Measurements from ENCODE around the gene RPS21. TPM values are rescaled to one million over a fixed set of nuclear protein-coding genes. Genes with fewer than 3 reads are reported as not detected.

RPS21 gene
- total RNA-seq, 6 donors from 2014 or later = 94.6 to 1,381 (median 998) TPM

DNA sequence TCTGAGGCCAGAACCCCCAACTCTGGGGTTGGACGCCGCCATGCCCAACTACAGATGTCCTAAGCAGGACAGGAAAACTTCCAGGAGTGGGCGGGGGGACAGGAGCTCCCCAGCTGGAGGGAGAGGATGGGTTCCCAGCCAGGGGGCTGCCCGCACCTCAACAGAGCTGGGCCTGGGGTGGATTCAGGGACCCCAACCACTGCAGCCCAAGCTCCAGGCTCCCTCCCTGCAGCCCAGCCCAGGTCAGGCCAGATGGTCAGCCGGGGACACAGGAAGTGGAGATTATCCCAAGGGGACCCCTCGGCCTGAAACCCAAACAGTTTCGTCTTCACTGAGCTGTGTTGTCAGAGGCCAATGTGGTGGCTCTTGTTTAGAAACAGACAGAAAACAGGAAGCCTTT is 29.2 kb upstream of the RPS21 start:
- Histone ChIP-seq H3K9me3 (no peaks in the 10 kb centered on the region), H3K36me3 (peaks cover 0 to 36% (median 1%) of the 10 kb centered on the region in 4 donors), H3K27ac (peak overlapping the region; percentile 91 to 98 (median 94)), H3K4me3 (peak overlapping the region in 2 of 4 donors; percentile 26 to 31), H3K27me3 (no peaks in the 10 kb centered on the region), H3K4me1 (peaks cover 80 to 94% (median 90%) of the 10 kb centered on the region in 4 donors)
- WGBS, 2 donors = 48 to 57% methylated on average over 3 to 7 of the region's 7 CpGs
- no peak for TF ChIP-seq EP300 (IDR thresholded peaks at IDR 0.05)
- TF ChIP-seq, protein P1, sequence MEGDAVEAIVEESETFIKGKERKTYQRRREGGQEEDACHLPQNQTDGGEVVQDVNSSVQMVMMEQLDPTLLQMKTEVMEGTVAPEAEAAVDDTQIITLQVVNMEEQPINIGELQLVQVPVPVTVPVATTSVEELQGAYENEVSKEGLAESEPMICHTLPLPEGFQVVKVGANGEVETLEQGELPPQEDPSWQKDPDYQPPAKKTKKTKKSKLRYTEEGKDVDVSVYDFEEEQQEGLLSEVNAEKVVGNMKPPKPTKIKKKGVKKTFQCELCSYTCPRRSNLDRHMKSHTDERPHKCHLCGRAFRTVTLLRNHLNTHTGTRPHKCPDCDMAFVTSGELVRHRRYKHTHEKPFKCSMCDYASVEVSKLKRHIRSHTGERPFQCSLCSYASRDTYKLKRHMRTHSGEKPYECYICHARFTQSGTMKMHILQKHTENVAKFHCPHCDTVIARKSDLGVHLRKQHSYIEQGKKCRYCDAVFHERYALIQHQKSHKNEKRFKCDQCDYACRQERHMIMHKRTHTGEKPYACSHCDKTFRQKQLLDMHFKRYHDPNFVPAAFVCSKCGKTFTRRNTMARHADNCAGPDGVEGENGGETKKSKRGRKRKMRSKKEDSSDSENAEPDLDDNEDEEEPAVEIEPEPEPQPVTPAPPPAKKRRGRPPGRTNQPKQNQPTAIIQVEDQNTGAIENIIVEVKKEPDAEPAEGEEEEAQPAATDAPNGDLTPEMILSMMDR (IDR thresholded peaks at IDR 0.05) = no peak
- no peak for TF ChIP-seq POLR2A (IDR thresholded peaks at IDR 0.05)
- DNase-seq (peak in 1 of 2 donors; percentile 48), ATAC-seq (ENCODE audit: low FRiP score in 2 of 2) (no peak)

DNA sequence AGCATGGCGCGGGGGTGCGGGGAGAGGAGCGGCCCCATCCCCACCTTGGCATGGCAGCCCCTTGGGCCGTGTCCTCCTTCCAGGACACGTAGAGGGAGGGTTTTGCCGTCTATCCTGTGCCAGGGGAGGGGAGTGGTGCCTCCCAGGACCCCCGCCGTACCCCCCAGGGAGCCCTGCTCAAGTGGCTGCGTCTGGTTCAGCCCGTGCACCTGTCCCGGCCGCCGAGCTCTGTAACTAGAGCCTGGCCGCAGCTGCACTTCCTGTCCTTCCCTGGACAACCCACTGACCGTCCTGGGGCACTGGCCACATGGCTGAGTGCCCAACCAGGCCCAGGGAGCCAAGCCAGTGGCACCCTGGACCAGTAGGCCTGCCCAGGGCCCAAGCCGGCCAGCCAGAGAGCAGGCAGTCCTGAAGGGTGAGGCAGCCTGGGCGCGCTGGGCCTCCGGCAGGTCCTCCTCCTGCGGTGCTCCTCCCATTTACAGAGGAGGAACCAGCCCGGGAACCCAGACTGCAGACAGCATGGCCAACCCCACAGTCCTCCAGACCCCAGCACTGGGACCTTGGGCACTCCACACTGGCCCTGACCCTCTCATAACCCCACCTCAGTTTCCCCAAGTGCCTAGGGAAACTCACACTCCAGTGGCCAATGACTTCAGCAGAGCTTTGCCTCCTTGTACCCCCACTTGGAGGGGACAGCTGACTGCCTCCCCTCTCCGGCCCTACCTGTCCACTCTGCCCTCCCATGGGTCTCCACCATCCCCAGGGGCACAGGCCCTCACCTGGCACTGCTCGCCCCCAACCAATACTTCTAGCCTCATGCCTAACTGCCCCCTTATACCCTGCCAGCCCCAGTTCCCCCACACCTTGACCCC is 28.5 kb upstream of the RPS21 start:
- peak; percentile 19 to 56 for TF ChIP-seq POLR2AphosphoS5 (IDR thresholded peaks at IDR 0.05)
- TF ChIP-seq, protein P1 (IDR thresholded peaks at IDR 0.05) = no peak
- ATAC-seq (ENCODE audit: low FRiP score in 2 of 2) = no peak
- DNase-seq = peak; percentile 67 to 86
- 51 to 75% methylated on average over 4 to 20 of the region's 24 CpGs for WGBS, 2 donors
- no peaks in the 10 kb centered on the region for H3K27me3 ChIP-seq
- H3K4me3 ChIP-seq = peak overlapping the region in 2 of 4 donors; percentile 5 to 31
- H3K27ac ChIP-seq = peak overlapping the region; percentile 91 to 98 (median 94)
- no peaks in the 10 kb centered on the region for H3K9me3 ChIP-seq
- peaks cover 0 to 28% (median 0%) of the 10 kb centered on the region in 4 donors for H3K36me3 ChIP-seq
- peaks cover 88 to 95% (median 92%) of the 10 kb centered on the region in 4 donors for H3K4me1 ChIP-seq

DNA sequence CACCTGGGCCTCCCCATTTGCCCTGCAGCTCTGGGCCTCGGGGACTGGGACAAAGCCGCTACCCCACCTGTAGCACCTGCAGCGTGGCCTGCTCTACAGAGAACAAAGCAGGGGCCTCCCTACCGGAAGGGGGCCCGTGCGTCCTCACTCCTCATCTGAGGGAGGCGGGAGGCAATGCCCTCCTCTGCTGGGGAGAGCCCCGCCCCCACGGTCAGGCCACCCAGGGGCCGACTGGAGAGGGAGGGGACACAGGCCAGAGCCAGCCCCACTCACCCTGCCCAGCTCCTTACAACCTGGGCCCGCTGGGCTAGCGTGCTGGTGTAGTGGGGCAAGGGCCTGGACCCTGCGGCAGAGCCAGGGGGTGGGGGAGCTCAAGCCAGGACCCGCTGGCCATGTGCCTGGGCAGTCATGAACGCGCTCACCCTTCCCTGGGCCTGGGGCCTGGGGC is 27.8 kb upstream of the RPS21 start:
- peak in 1 of 2 donors; percentile 1 for ATAC-seq (ENCODE audit: low FRiP score in 2 of 2)
- DNase-seq = peak in 1 of 2 donors; percentile 72
- WGBS, 2 donors = 70 to 81% methylated on average over 5 to 16 of the region's 16 CpGs
- Histone ChIP-seq H3K4me3 (peak overlapping the region in 2 of 4 donors; percentile 4 to 31), H3K4me1 (peaks cover 92 to 95% (median 94%) of the 10 kb centered on the region in 4 donors), H3K27ac (peak overlapping the region; percentile 91 to 98 (median 94)), H3K36me3 (peaks cover 0 to 23% (median 0%) of the 10 kb centered on the region in 4 donors), H3K27me3 (no peaks in the 10 kb centered on the region), H3K9me3 (no peaks in the 10 kb centered on the region)
- TF ChIP-seq POLR2AphosphoS5 (IDR thresholded peaks at IDR 0.05) (no peak), POLR2A (IDR thresholded peaks at IDR 0.05) (no peak), EP300 (IDR thresholded peaks at IDR 0.05) (no peak)
- TF ChIP-seq, protein P1 (IDR thresholded peaks at IDR 0.05) = no peak

DNA sequence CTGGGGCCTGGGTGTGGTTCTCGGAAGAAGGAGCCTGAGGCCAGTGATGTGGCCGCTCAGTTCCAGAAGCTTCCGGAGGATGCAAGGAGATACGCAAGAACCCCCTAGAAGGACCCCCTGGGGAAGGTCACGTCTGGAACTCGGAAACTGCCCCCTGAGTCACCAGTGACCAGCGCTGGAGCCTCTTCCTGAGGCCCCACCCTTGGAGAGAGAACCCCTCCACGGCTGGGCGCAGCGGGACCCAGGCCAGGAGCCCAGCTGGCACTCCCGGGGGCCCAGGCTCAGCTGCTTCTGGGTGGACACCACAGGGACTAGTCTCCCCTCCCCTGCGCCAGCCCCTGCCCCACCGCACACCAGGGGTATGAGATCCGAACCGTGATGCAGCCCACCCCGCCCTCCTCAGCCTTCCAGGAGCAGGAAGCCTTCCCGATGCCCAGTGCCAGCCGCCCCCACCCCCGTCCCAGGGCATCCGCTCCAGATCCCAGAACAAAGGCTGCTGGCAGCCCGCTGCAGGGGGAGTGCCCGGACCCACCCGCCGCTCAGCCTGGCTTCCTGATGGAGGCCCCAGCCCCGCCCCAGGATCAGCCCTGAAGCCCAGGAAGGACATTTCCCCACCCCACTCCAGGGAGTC is 27.3 kb upstream of the RPS21 start:
- no peaks in the 10 kb centered on the region for H3K9me3 ChIP-seq
- DNase-seq (peak; percentile 55 to 86), ATAC-seq (ENCODE audit: low FRiP score in 2 of 2) (peak in 1 of 2 donors; percentile 1)
- H3K4me1 ChIP-seq = peaks cover 94 to 96% (median 95%) of the 10 kb centered on the region in 4 donors
- H3K36me3 ChIP-seq = peaks cover 0 to 19% (median 0%) of the 10 kb centered on the region in 4 donors
- no peaks in the 10 kb centered on the region for H3K27me3 ChIP-seq
- peak; percentile 56 to 96 (median 90) for TF ChIP-seq EP300 (IDR thresholded peaks at IDR 0.05)
- no peak for TF ChIP-seq POLR2A (IDR thresholded peaks at IDR 0.05)
- TF ChIP-seq POLR2AphosphoS5 (IDR thresholded peaks at IDR 0.05) = peak; percentile 69 to 74
- TF ChIP-seq, protein P1 (IDR thresholded peaks at IDR 0.05) = no peak
- H3K4me3 ChIP-seq = peak overlapping the region in 1 of 4 donors; percentile 31
- H3K27ac ChIP-seq = peak overlapping the region; percentile 91 to 98 (median 94)
- WGBS, 2 donors = 65 to 69% methylated on average over 15 to 23 of the region's 25 CpGs
